ENCODE measurements around the gene HOXA13. TPM values are rescaled to one million over a fixed set of nuclear protein-coding genes. Genes with fewer than 3 reads are reported as not detected.

The HOXA13 gene
- total RNA-seq, 2 experiments from 2014 or later: not detected

GRCh38 chr7:27211764-27212204 lies 11.9 kb upstream of the HOXA13 start:
- no peak for DNase-seq
- CTCF ChIA-PET: interaction anchor here (0.9 to 2.4 kb wide), 7 partner anchors 10 to 395 kb away, joined by 3 to 10 read pairs (median 5); partner anchors contain the start of gene EVX1
- Mint-ChIP-seq H3K4me1 (ENCODE audit: low read depth) (peaks cover 15% of the 10 kb centered on the region), H3K27ac (no peak overlapping the region), H3K36me3 (ENCODE audit: low read depth) (no peaks in the 10 kb centered on the region), H3K27me3 (ENCODE audit: low read depth) (peaks cover 75% of the 10 kb centered on the region), H3K4me3 (no peak overlapping the region), H3K9me3 (no peaks in the 10 kb centered on the region)
- intact Hi-C loops (cut with micrococcal nuclease): loop anchor here (2.0 to 5.0 kb wide), 3 partner anchors 365 to 881 kb away; no protein-coding TSS in a partner anchor

- intact Hi-C loops (cut with micrococcal nuclease): loop anchor here (2.0 to 5.0 kb wide), 3 partner anchors 366 to 881 kb away; no protein-coding TSS in a partner anchor
- CTCF ChIA-PET: interaction anchor here (0.8 to 2.4 kb wide), 12 partner anchors 11 to 709 kb away, joined by 3 to 12 read pairs (median 4); partner anchors contain the start of gene EVX1
- Mint-ChIP-seq H3K27me3 (ENCODE audit: low read depth) (peaks cover 79% of the 10 kb centered on the region), H3K9me3 (no peaks in the 10 kb centered on the region), H3K4me3 (no peak overlapping the region), H3K4me1 (ENCODE audit: low read depth) (peaks cover 16% of the 10 kb centered on the region), H3K36me3 (ENCODE audit: low read depth) (no peaks in the 10 kb centered on the region), H3K27ac (no peak overlapping the region)
- DNase-seq: no peak
Observed at GRCh38 chr7:27211084-27211446, 11.2 kb upstream of the HOXA13 start.

- no peaks in the 10 kb centered on the region for H3K9me3 Mint-ChIP-seq
- no peak overlapping the region for H3K4me3 Mint-ChIP-seq
- no peaks in the 10 kb centered on the region for H3K36me3 Mint-ChIP-seq (ENCODE audit: low read depth)
- H3K4me1 Mint-ChIP-seq (ENCODE audit: low read depth): peaks cover 20% of the 10 kb centered on the region
- CTCF ChIA-PET: interaction anchor here (0.6 to 2.4 kb wide), 16 partner anchors 11 to 1577 kb away, joined by 3 to 12 read pairs (median 4); partner anchors contain the start of gene EVX1
- peaks cover 80% of the 10 kb centered on the region for H3K27me3 Mint-ChIP-seq (ENCODE audit: low read depth)
- intact Hi-C loops (cut with micrococcal nuclease): loop anchor here (2.0 to 5.0 kb wide), 3 partner anchors 366 to 882 kb away; no protein-coding TSS in a partner anchor
- no peak overlapping the region for H3K27ac Mint-ChIP-seq
- DNase-seq: peak; percentile 67
Observed at GRCh38 chr7:27210441-27211083, 10.7 kb upstream of the HOXA13 start.

GRCh38 chr7:27209933-27210440 lies 10.1 kb upstream of the HOXA13 start:
- Mint-ChIP-seq H3K27ac (no peak overlapping the region), H3K4me3 (no peak overlapping the region), H3K4me1 (ENCODE audit: low read depth) (peaks cover 22% of the 10 kb centered on the region), H3K36me3 (ENCODE audit: low read depth) (no peaks in the 10 kb centered on the region), H3K9me3 (no peaks in the 10 kb centered on the region), H3K27me3 (ENCODE audit: low read depth) (peaks cover 84% of the 10 kb centered on the region)
- CTCF ChIA-PET: interaction anchor here (0.6 to 2.4 kb wide), 15 partner anchors 11 to 1577 kb away, joined by 3 to 12 read pairs (median 4); no protein-coding TSS in a partner anchor
- intact Hi-C loops (cut with micrococcal nuclease): loop anchor here (2.0 to 5.0 kb wide), 3 partner anchors 367 to 882 kb away; no protein-coding TSS in a partner anchor
- DNase-seq: no peak

GRCh38 chr7:27208998-27209397 lies 9.1 kb upstream of the HOXA13 start:
- Mint-ChIP-seq H3K4me1 (ENCODE audit: low read depth) (peaks cover 27% of the 10 kb centered on the region), H3K27ac (no peak overlapping the region), H3K4me3 (no peak overlapping the region), H3K27me3 (ENCODE audit: low read depth) (peaks cover 88% of the 10 kb centered on the region), H3K9me3 (no peaks in the 10 kb centered on the region), H3K36me3 (ENCODE audit: low read depth) (no peaks in the 10 kb centered on the region)
- intact Hi-C loops (cut with micrococcal nuclease): no loop called here
- CTCF ChIA-PET: interaction anchor here (0.8 to 2.1 kb wide), 7 partner anchors 8 to 816 kb away, joined by 3 to 12 read pairs (median 4); no protein-coding TSS in a partner anchor
- DNase-seq: no peak

GRCh38 chr7:27207348-27207985 lies 7.6 kb upstream of the HOXA13 start:
- H3K27me3 Mint-ChIP-seq (ENCODE audit: low read depth): peaks cover 89% of the 10 kb centered on the region
- H3K4me1 Mint-ChIP-seq (ENCODE audit: low read depth): peaks cover 25% of the 10 kb centered on the region
- H3K27ac Mint-ChIP-seq: no peak overlapping the region
- no peaks in the 10 kb centered on the region for H3K36me3 Mint-ChIP-seq (ENCODE audit: low read depth)
- DNase-seq: no peak
- intact Hi-C loops (cut with micrococcal nuclease): no loop called here
- CTCF ChIA-PET: interaction anchor here (0.9 to 2.0 kb wide), 3 partner anchors 12 to 371 kb away, joined by 3 to 9 read pairs (median 4); no protein-coding TSS in a partner anchor
- H3K4me3 Mint-ChIP-seq: no peak overlapping the region
- H3K9me3 Mint-ChIP-seq: no peaks in the 10 kb centered on the region

- CTCF ChIA-PET: interaction anchor here (1.0 kb wide), 1 partner anchor 8 kb away, joined by 3 read pairs; no protein-coding TSS in a partner anchor
- Mint-ChIP-seq H3K4me1 (ENCODE audit: low read depth) (peaks cover 39% of the 10 kb centered on the region), H3K27ac (no peak overlapping the region), H3K27me3 (ENCODE audit: low read depth) (peaks cover 89% of the 10 kb centered on the region), H3K4me3 (no peak overlapping the region), H3K36me3 (ENCODE audit: low read depth) (no peaks in the 10 kb centered on the region), H3K9me3 (no peaks in the 10 kb centered on the region)
- no peak for DNase-seq
- intact Hi-C loops (cut with micrococcal nuclease): no loop called here
Observed at GRCh38 chr7:27205325-27206280, 5.7 kb upstream of the HOXA13 start.

- Mint-ChIP-seq H3K4me1 (ENCODE audit: low read depth) (peaks cover 38% of the 10 kb centered on the region), H3K9me3 (no peaks in the 10 kb centered on the region), H3K4me3 (no peak overlapping the region), H3K36me3 (ENCODE audit: low read depth) (no peaks in the 10 kb centered on the region), H3K27me3 (ENCODE audit: low read depth) (peaks cover 86% of the 10 kb centered on the region), H3K27ac (no peak overlapping the region)
- no peak for DNase-seq
- intact Hi-C loops (cut with micrococcal nuclease): loop anchor here (5.0 kb wide), 1 partner anchor 38 kb away; the partner anchor contains the start of gene HOXA9
- CTCF ChIA-PET: interaction anchor here (1.0 kb wide), 2 partner anchors 8 to 9 kb away, joined by 3 to 4 read pairs; no protein-coding TSS in a partner anchor
Observed at GRCh38 chr7:27204851-27205322, 5.0 kb upstream of the HOXA13 start.

- intact Hi-C loops (cut with micrococcal nuclease): loop anchor here (1.0 to 5.0 kb wide), 2 partner anchors 9 to 37 kb away; partner anchors contain the start of gene HOXA9
- H3K9me3 Mint-ChIP-seq: no peaks in the 10 kb centered on the region
- H3K27ac Mint-ChIP-seq: no peak overlapping the region
- CTCF ChIA-PET: interaction anchor here (0.9 to 1.0 kb wide), 3 partner anchors 8 to 373 kb away, joined by 3 to 4 read pairs (median 3); no protein-coding TSS in a partner anchor
- peaks cover 81% of the 10 kb centered on the region for H3K27me3 Mint-ChIP-seq (ENCODE audit: low read depth)
- peaks cover 39% of the 10 kb centered on the region for H3K4me1 Mint-ChIP-seq (ENCODE audit: low read depth)
- H3K4me3 Mint-ChIP-seq: no peak overlapping the region
- DNase-seq: no peak
- no peaks in the 10 kb centered on the region for H3K36me3 Mint-ChIP-seq (ENCODE audit: low read depth)
Observed at GRCh38 chr7:27203964-27204594, 4.2 kb upstream of the HOXA13 start.

- DNase-seq: no peak
- CTCF ChIA-PET: interaction anchor here (0.9 to 1.2 kb wide), 2 partner anchors 52 to 373 kb away, joined by 3 read pairs; no protein-coding TSS in a partner anchor
- intact Hi-C loops (cut with micrococcal nuclease): loop anchor here (1.0 to 5.0 kb wide), 2 partner anchors 8 to 36 kb away; partner anchors contain the start of gene HOXA9
- no peaks in the 10 kb centered on the region for H3K9me3 Mint-ChIP-seq
- H3K4me1 Mint-ChIP-seq (ENCODE audit: low read depth): peaks cover 43% of the 10 kb centered on the region
- H3K27ac Mint-ChIP-seq: no peak overlapping the region
- no peaks in the 10 kb centered on the region for H3K36me3 Mint-ChIP-seq (ENCODE audit: low read depth)
- peaks cover 81% of the 10 kb centered on the region for H3K27me3 Mint-ChIP-seq (ENCODE audit: low read depth)
- no peak overlapping the region for H3K4me3 Mint-ChIP-seq
Observed at GRCh38 chr7:27203365-27203953, 3.6 kb upstream of the HOXA13 start.

Data from activated naive CD4-positive, alpha-beta T cell treated with anti-CD3 and anti-CD28 coated beads for 36 hours (primary cell).